IMR-90 (cell line): ENCODE measurements around the gene HDC.

Experiments
- POLR2A ChIP-seq: IDR thresholded peaks from 2 replicates; pipeline ENCODE4 v1.6.1; 2012; ENCODE audit warnings: mild to moderate bottlenecking, low read depth, low read length
- TF ChIP-seq, protein P1 (sequence below): conservative IDR thresholded peaks from 2 replicates; pipeline ENCODE4 v1.5.1; 2012; ENCODE audit warnings: mild to moderate bottlenecking, low read depth, low read length, improper control_type of control experiment

DNA sequence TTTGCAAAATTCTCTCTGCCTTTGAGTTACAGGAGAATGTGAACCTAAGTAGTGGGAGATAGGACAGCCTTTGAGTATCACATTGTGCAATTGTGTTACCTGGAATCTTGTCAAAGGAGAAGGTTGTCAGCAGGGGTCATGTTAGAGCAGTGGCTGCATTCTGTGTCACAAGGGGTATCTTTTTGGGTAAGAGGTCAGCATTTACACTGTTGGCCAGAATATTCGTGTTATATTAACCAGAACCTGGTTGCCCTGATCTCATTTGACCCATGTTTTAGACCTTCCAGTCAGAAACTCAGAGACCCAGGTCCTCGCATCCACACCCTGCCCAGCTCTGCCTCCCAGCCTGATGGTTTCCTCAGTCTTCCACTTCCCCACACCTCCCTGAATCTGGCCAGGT, 27.3 kb downstream of the HDC start:
- TF ChIP-seq, protein P1, sequence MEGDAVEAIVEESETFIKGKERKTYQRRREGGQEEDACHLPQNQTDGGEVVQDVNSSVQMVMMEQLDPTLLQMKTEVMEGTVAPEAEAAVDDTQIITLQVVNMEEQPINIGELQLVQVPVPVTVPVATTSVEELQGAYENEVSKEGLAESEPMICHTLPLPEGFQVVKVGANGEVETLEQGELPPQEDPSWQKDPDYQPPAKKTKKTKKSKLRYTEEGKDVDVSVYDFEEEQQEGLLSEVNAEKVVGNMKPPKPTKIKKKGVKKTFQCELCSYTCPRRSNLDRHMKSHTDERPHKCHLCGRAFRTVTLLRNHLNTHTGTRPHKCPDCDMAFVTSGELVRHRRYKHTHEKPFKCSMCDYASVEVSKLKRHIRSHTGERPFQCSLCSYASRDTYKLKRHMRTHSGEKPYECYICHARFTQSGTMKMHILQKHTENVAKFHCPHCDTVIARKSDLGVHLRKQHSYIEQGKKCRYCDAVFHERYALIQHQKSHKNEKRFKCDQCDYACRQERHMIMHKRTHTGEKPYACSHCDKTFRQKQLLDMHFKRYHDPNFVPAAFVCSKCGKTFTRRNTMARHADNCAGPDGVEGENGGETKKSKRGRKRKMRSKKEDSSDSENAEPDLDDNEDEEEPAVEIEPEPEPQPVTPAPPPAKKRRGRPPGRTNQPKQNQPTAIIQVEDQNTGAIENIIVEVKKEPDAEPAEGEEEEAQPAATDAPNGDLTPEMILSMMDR = no peak
- TF ChIP-seq POLR2A = no peak
